Stimulated activated CD4-positive, alpha-beta T cell treated with anti-CD3 and anti-CD28 coated beads, Interleukin-12 subunit alpha, Interleukin-12 subunit beta, amount 100 ng/mL, for 24 hours (primary cell): ENCODE results near the gene CYRIA.

ENCODE experiments used
- DNase-seq, 2 experiments: peaks; one replicate each; pipeline ENCODE4 v3.0.0-alpha.2; 2020; ENCODE audit warnings: low read depth in 2 of 2

The CYRIA gene

GRCh38 chr2:16669388-16669787 lies 3.8 kb upstream of the CYRIA start:
- DNase-seq = no peak

- no peak for DNase-seq
These were observed 791 bp upstream of the CYRIA start for GRCh38 chr2:16666449-16666801.

- DNase-seq = no peak
These were observed 556 bp downstream of the CYRIA start for GRCh38 chr2:16664809-16665747.

GRCh38 chr2:16664052-16664731 lies 1.4 kb downstream of the CYRIA start:
- no peak for DNase-seq

GRCh38 chr2:16663121-16663905 lies 2.3 kb downstream of the CYRIA start:
- DNase-seq = no peak

GRCh38 chr2:16661936-16662839 lies 3.4 kb downstream of the CYRIA start:
- no peak for DNase-seq

- DNase-seq = no peak
These were observed 4.1 kb downstream of the CYRIA start for GRCh38 chr2:16661526-16661925.

GRCh38 chr2:16660556-16660955 lies 5.1 kb downstream of the CYRIA start:
- DNase-seq = no peak

- DNase-seq = no peak
These were observed 5.5 kb downstream of the CYRIA start for GRCh38 chr2:16660114-16660513.

GRCh38 chr2:16658076-16658739 lies 7.4 kb downstream of the CYRIA start:
- DNase-seq = no peak

- no peak for DNase-seq
These were observed 8.0 kb downstream of the CYRIA start for GRCh38 chr2:16657671-16658070.

- no peak for DNase-seq
These were observed 8.7 kb downstream of the CYRIA start for GRCh38 chr2:16656784-16657391.

- no peak for DNase-seq
These were observed 9.6 kb downstream of the CYRIA start for GRCh38 chr2:16655905-16656642.

GRCh38 chr2:16655445-16655837 lies 10.2 kb downstream of the CYRIA start:
- DNase-seq = no peak

- DNase-seq = no peak
These were observed 10.7 kb downstream of the CYRIA start for GRCh38 chr2:16654833-16655444.

- no peak for DNase-seq
These were observed 11.8 kb downstream of the CYRIA start for GRCh38 chr2:16653799-16654198.

- DNase-seq = no peak
These were observed 12.6 kb downstream of the CYRIA start for GRCh38 chr2:16653083-16653375.

- no peak for DNase-seq
These were observed 13.1 kb downstream of the CYRIA start for GRCh38 chr2:16652296-16653082.
